RWPE2 (cell line): ENCODE data around the gene SCARB1.
A peak's percentile ranks its signal among the peaks of the same experiment; 100 is the strongest.

ENCODE experiments used
- ATAC-seq: fragments of 200-7000 bp; cut with Tn5 transposase; 3 replicates; pipeline ENCODE4 v1.9.1; 2021; ENCODE audit warnings: low read depth
- DNase-seq: peaks from one replicate; pipeline ENCODE4 v3.0.0-alpha.2; 2020; ENCODE audit warnings: low spot score
- H3K27ac ChIP-seq: fragments of 450-650 bp; 2 replicates; pipeline ENCODE4 v1.5.1; 2017; ENCODE audit warnings: mild to moderate bottlenecking; ENCODE audit not compliant: poor library complexity, severe bottlenecking
- H3K27me3 ChIP-seq: fragments of 250-450 bp; sonication (Bioruptor Pico); 2 replicates; pipeline ENCODE4 v1.5.1; 2021; ENCODE audit warnings: mild to moderate bottlenecking, moderate library complexity; ENCODE audit not compliant: insufficient read depth, poor library complexity, severe bottlenecking
- H3K36me3 ChIP-seq: fragments of 250-450 bp; sonication (Bioruptor Pico); 2 replicates; pipeline ENCODE4 v1.5.1; 2020; ENCODE audit warnings: low read depth, mild to moderate bottlenecking, moderate library complexity
- H3K4me1 ChIP-seq: fragments of 250-450 bp; sonication (Bioruptor Pico); 2 replicates; pipeline ENCODE4 v1.5.1; 2021; ENCODE audit warnings: mild to moderate bottlenecking, moderate library complexity; ENCODE audit not compliant: insufficient read depth, poor library complexity, severe bottlenecking
- H3K4me3 ChIP-seq: fragments of 250-450 bp; sonication (Bioruptor Pico); 2 replicates; pipeline ENCODE4 v1.5.1; 2021; ENCODE audit warnings: mild to moderate bottlenecking, moderate library complexity; ENCODE audit not compliant: severe bottlenecking
- H3K9me3 ChIP-seq: fragments of 250-450 bp; sonication (Bioruptor Pico); 2 replicates; pipeline ENCODE4 v1.5.1; 2021; ENCODE audit warnings: mild to moderate bottlenecking, moderate library complexity; ENCODE audit not compliant: severe bottlenecking
- TF ChIP-seq, protein P1 (sequence below): fragments of 450-650 bp; IDR thresholded peaks from one replicate; pipeline ENCODE4 v1.5.1; 2017; ENCODE audit warnings: mild to moderate bottlenecking, moderate library complexity; ENCODE audit not compliant: poor library complexity, severe bottlenecking

SCARB1 gene

DNA sequence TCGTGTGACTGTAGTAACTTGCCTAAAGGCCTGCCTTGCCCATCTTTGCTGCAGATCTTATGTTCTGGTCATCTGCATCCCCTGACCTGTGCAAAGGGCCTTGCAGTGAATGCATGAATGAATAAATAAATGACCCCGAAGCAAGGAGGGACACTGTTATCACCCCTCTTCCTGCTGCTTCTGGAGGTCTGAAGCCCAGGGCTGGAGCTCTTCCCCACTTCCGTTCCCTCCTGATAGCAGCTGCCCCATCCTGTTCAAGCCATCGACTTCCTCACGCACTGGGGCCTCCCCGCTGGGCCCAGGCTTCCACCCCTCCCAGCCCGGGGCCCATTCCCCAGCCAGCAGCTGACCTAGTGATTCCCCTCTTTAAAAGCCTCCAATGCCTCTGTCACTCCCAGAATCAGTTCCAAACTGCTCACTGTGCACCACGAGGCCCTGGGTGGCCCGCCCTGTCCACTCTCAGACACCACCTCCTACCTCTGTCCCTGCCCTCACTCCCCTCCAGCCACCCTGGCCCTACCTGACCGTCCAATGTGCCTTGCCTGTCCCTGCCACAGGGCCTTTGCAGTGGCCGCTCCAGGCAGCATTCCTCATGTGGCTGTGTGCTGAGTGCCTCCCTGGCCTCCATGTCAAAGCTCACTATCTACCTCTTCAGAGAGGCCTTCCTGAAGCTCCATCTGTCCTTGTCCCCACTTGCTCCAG lies 78.6 kb downstream of the SCARB1 start:
- TF ChIP-seq, protein P1, sequence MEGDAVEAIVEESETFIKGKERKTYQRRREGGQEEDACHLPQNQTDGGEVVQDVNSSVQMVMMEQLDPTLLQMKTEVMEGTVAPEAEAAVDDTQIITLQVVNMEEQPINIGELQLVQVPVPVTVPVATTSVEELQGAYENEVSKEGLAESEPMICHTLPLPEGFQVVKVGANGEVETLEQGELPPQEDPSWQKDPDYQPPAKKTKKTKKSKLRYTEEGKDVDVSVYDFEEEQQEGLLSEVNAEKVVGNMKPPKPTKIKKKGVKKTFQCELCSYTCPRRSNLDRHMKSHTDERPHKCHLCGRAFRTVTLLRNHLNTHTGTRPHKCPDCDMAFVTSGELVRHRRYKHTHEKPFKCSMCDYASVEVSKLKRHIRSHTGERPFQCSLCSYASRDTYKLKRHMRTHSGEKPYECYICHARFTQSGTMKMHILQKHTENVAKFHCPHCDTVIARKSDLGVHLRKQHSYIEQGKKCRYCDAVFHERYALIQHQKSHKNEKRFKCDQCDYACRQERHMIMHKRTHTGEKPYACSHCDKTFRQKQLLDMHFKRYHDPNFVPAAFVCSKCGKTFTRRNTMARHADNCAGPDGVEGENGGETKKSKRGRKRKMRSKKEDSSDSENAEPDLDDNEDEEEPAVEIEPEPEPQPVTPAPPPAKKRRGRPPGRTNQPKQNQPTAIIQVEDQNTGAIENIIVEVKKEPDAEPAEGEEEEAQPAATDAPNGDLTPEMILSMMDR: no peak
- Histone ChIP-seq H3K27me3 (no peaks in the 10 kb centered on the region), H3K36me3 (peaks cover 50% of the 10 kb centered on the region), H3K27ac (no peak overlapping the region), H3K9me3 (no peaks in the 10 kb centered on the region), H3K4me3 (no peak overlapping the region), H3K4me1 (no peaks in the 10 kb centered on the region)
- DNase-seq: no peak
- no peak for ATAC-seq

DNA sequence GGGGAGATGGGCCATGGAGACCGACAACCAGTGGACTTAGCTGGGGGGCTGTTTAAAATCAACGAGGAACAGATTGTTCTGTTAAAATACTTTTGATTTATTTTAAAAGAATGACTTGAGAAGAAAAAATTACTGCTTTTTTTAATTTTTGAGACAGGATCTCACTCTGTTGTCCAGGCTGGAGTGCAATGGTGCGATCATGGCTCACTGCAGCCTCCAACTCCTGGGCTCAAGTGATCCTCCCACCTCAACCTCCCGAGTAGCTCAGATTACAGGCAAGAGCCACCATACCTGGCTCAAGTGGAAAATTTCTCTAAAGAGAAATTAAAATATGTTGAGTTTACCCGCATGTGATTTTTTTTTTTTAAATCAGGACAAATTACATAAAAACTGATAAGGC lies 80.6 kb downstream of the SCARB1 start:
- H3K36me3 ChIP-seq: peaks cover 39% of the 10 kb centered on the region
- no peaks in the 10 kb centered on the region for H3K4me1 ChIP-seq
- ATAC-seq (no peak), DNase-seq (no peak)
- no peaks in the 10 kb centered on the region for H3K27me3 ChIP-seq
- TF ChIP-seq, protein P1: no peak
- H3K9me3 ChIP-seq: no peaks in the 10 kb centered on the region
- no peak overlapping the region for H3K4me3 ChIP-seq
- H3K27ac ChIP-seq: no peak overlapping the region

DNA sequence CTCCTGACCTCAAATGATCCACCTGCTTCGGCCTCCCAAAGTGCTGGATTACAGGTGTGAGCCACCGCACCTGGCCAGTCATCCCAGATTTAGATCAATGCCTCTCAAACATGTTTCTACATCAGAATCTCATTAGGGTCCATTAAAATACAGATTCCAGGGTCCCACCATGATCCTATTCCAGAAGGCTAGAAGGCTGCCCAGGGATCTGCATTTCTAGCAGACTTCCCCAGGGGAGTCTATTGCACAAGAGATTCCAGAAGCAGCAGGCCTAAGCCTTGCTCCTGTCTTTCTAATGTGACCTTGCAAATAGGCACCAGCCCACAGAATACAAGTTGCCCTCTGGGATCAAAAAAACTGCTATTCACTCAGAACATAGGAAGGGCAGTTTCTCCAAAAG lies 81.5 kb downstream of the SCARB1 start:
- peaks cover 34% of the 10 kb centered on the region for H3K36me3 ChIP-seq
- H3K9me3 ChIP-seq: no peaks in the 10 kb centered on the region

DNA sequence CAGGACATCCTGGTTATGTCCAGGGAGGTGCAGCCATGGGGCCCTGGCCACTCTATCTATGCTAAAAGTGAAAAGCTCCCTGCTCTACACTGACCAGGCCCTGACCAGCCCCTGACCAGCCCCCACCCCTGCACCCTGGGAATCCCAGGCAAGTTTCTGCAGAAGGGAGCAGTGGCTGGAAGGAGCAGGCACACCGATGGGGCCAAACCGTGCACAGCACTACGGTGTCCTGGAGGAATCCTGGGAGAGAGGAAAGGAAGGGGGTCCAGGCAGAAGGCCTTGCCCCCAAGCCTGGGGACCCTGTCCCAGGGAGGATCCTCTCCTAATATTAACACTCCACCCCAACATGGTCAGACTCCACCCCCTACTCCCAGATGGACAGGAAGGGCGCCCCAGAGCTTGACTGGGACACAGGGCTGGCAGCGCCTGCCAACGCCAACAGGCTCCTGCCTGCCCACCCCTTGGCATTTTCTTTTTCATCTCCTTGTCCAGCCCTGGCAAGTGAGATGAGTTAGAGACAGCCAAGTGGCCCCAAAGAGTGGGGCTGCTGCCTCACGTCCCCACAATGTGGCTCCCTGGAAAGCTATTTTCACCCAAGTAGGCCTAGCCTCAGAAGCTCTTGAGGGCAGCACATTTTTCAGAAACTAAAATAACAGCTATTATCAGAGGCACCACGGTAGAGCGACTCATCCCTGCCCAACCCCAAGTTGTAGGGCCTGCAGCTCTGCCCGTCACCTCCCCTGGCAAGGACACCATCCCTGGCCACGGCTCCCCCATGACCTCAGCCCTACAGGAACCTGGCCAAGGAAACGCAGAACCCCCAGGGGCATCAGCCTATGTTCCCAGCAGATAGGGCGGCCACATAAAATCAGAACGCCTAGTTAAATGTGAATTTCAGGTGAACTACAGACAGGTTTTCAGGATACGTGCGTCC lies 82.6 kb downstream of the SCARB1 start:
- no peaks in the 10 kb centered on the region for H3K27me3 ChIP-seq
- TF ChIP-seq, protein P1: no peak
- no peak overlapping the region for H3K27ac ChIP-seq
- ATAC-seq (0 out of 3 replicates have a peak, but pooled peaks have one; percentile 11), DNase-seq (no peak)
- H3K9me3 ChIP-seq: no peaks in the 10 kb centered on the region
- H3K4me3 ChIP-seq: no peak overlapping the region
- H3K36me3 ChIP-seq: peaks cover 23% of the 10 kb centered on the region
- peaks cover under 1% of the 10 kb centered on the region for H3K4me1 ChIP-seq

More for the DNA sequence above, 81.5 kb downstream of the SCARB1 start:
- Histone ChIP-seq H3K4me1 (no peaks in the 10 kb centered on the region), H3K27ac (no peak overlapping the region), H3K27me3 (no peaks in the 10 kb centered on the region), H3K4me3 (no peak overlapping the region)
- TF ChIP-seq, protein P1: no peak
- no peak for ATAC-seq
- DNase-seq: no peak
